GM12891 (cell line): Measurements from ENCODE around the gene SBNO1.

Experiments used
- DNase-seq: peaks from one replicate; pipeline ENCODE4 v3.0.0; 2011; ENCODE audit warnings: low spot score; ENCODE audit not compliant: insufficient read length
- FAIRE-seq: peaks from 2 replicates; lab custom pipeline; 2011; peaks lifted over from hg19 to GRCh38; lab: Jason Lieb, UNC
- PAX5 ChIP-seq: IDR thresholded peaks from 2 replicates; pipeline ENCODE4 v1.6.1; 2011; ENCODE audit warnings: low read length, moderate library complexity, mild to moderate bottlenecking; ENCODE audit not compliant: insufficient read depth, severe bottlenecking
- POLR2A ChIP-seq: IDR thresholded peaks from 2 replicates; pipeline ENCODE4 v1.6.1; 2011; ENCODE audit warnings: low read depth, low read length, control low read depth
- POLR2AphosphoS5 ChIP-seq: IDR thresholded peaks from 2 replicates; pipeline ENCODE4 v1.6.1; 2011; ENCODE audit warnings: low read depth, low read length, control low read depth
- POU2F2 ChIP-seq: IDR thresholded peaks from 2 replicates; pipeline ENCODE4 v1.6.1; 2011; ENCODE audit warnings: low read depth, mild to moderate bottlenecking, control low read depth, low read length, moderate library complexity
- SPI1 ChIP-seq: IDR thresholded peaks from 2 replicates; pipeline ENCODE4 v1.6.1; 2011; ENCODE audit warnings: low read depth, low read length, control low read depth
- TAF1 ChIP-seq: IDR thresholded peaks from 2 replicates; pipeline ENCODE4 v1.6.1; 2011; ENCODE audit warnings: low read depth, low read length, control low read depth

The SBNO1 gene

GRCh38 chr12:123270214-123271000 is 94.2 kb downstream of the SBNO1 start:
- TF ChIP-seq POLR2A (no peak), SPI1 (no peak), POU2F2 (no peak)
- no peak for DNase-seq
- peak; percentile 86 for FAIRE-seq

GRCh38 chr12:123269896-123270213 is 94.8 kb downstream of the SBNO1 start:
- FAIRE-seq = no peak
- TF ChIP-seq POU2F2 (0 out of 2 replicates have a peak, but pooled peaks have one; percentile 4), PAX5 (no peak)
- no peak for DNase-seq

DNA sequence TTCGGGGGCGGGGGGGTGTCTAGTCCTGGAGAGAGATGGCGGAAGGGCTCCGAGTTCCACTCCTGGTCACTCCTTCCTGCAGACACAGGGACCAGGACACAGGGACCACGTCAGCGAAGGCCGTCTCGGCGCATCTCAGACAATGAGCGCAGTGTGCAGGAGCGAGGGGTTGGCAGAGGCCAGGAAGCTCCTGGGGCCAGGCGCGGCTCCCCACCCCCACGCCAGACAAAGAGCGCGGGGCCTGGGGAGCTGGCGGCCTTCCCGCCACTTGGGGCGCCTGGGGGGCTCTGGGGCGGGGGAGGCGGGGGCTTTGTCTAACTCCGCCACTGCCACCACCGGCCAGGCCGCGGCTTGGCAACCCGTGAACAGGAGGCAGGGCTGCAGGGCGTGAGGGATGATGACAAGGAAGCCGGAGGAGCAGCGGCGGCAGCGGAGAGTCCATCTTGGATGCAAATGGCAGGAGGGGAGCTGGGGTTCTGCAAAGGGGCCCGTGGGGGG is 95.2 kb downstream of the SBNO1 start:
- FAIRE-seq (peak; percentile 86), DNase-seq (peak; percentile 68)
- 0 out of 2 replicates have a peak, but pooled peaks have one; percentile 8 for TF ChIP-seq POU2F2
- TF ChIP-seq SPI1 = no peak

DNA sequence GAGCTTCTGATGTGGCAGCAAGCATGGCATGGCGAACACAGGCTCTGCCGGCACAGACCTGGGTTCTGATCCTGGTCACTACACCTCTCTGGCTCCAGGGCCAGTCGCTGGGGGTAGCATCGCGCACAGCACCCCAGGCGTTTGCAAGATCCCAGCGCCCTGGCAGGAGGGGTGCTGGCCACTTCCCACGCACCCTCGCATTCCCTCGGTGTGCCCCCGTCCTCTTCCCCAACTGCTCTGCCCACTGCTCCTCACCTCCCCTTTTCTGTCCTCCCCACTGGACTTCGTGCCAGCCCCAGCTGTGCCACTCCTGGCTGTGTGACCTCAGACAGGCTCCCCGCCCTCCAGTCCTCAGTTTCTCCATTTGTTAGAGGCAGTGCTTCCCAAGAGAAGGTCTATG is 95.8 kb downstream of the SBNO1 start:
- no peak for TF ChIP-seq POU2F2
- TF ChIP-seq POLR2A = no peak
- no peak for TF ChIP-seq POLR2AphosphoS5
- FAIRE-seq (peak; percentile 69), DNase-seq (no peak)

DNA sequence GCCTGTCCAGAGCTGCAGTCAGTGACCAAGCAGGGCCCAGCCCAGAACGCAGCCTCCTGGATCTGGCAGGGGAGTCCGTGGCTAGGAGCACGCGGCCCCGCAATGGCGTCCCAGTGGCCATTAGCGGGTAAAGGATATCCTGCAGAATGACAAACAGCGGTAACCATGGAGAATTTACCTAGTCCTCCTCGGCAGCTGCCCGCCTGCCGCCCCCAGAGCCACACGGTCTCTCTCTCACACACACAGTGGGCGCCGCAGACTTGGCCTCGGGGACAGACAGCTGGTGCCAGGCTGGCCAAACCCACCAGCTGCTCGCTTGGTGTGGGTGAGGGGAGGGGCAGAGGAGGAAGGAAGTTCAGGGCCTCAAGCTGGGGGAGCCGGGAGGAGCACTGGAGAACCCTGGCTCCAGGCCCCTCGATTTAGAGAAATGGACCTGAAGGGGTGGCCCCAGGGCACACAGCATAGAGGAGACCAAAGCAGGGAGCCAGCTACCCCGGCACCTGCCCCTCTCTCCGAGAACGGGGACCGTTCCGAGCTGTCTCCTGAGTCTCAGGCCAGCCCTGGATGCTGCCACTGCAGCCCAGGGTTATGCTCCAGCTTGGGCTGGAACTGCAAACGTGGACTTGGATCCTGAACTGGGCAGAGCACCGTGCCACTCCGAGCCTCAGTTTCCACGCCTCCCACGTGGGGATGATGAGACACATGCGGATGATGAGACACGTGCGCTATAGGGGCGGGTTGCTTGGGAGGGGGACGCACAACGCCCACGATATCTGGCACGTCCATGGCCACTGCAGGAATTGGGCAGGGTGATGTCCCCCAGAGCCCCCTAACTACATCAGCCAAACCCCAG is 96.4 kb downstream of the SBNO1 start:
- 0 out of 2 replicates have a peak, but pooled peaks have one; percentile 22 for TF ChIP-seq POLR2A
- no peak for TF ChIP-seq POU2F2
- DNase-seq (no peak), FAIRE-seq (peak; percentile 78)

DNA sequence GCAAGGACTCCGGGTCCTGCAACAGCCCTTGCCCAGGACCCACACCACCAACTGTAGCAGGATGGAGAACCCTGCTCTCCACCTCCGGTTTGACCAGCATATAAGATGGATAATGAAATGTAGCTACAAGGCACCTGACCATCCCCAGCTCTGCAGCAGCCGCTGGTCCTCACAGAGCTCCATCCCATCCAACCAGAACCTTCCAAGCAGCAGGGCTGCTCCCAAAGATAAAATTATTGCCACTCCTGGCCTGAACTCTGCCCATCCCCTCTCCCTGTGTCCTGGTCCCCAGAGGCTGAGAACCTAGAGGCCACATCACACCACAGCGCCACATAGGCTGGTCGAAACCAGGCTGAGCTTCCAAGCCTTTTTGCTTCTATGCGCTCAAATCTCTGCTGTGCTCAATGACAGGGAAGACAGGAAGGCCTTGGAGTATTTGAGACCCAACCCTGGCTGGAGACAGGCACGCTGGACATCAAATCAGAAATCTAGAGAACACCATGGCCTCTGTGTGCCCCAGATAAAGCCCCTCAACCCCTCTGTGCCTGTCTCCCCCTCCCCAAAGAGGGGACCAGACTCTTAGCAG is 97.2 kb downstream of the SBNO1 start:
- FAIRE-seq (no peak), DNase-seq (no peak)
- TF ChIP-seq POU2F2 (no peak), SPI1 (no peak), PAX5 (no peak), POLR2A (no peak), TAF1 (no peak)

GRCh38 chr12:123266679-123267277 is 97.9 kb downstream of the SBNO1 start:
- TF ChIP-seq POU2F2 (no peak), PAX5 (no peak), POLR2A (no peak), TAF1 (no peak), SPI1 (no peak), POLR2AphosphoS5 (no peak)
- FAIRE-seq (peak; percentile 9), DNase-seq (no peak)

- DNase-seq = no peak
- FAIRE-seq = no peak
- no peak for TF ChIP-seq POLR2AphosphoS5
- TF ChIP-seq TAF1 = no peak
- no peak for TF ChIP-seq POU2F2
- no peak for TF ChIP-seq SPI1
- no peak for TF ChIP-seq PAX5
- TF ChIP-seq POLR2A = no peak
Measured at GRCh38 chr12:123265851-123266678, 98.6 kb downstream of the SBNO1 start.

DNA sequence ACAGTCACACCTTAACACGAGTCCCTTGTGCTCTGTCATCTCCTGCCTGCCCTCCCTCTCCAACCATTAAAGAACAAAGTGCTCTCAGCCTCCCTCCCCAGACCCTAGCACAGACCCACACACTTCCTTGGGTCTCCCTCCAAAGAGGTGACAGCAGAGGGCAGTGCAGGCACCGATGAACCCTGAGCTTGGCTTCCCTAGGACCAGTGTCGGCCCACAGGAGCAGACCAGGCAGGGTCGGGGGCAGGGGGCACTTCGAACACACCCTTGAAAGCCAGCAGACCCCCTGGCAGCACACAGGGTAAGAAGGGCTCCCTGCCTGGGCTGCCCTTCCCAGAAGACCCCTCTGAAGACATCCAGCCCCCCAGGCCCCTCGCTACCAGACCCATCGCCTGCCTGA is 100.0 kb downstream of the SBNO1 start:
- DNase-seq (no peak), FAIRE-seq (no peak)
- no peak for TF ChIP-seq SPI1
- no peak for TF ChIP-seq TAF1
